HG02943 (cell line): ENCODE data around the gene COBL.

Source experiments
- ATAC-seq: cut with Tn5 transposase; IDR thresholded peaks from one replicate; pipeline ENCODE4 v1.9.1; 2021; ENCODE audit warnings: mild to moderate bottlenecking, low read depth, moderate library complexity; ENCODE audit not compliant: unreplicated experiment

The COBL gene

DNA sequence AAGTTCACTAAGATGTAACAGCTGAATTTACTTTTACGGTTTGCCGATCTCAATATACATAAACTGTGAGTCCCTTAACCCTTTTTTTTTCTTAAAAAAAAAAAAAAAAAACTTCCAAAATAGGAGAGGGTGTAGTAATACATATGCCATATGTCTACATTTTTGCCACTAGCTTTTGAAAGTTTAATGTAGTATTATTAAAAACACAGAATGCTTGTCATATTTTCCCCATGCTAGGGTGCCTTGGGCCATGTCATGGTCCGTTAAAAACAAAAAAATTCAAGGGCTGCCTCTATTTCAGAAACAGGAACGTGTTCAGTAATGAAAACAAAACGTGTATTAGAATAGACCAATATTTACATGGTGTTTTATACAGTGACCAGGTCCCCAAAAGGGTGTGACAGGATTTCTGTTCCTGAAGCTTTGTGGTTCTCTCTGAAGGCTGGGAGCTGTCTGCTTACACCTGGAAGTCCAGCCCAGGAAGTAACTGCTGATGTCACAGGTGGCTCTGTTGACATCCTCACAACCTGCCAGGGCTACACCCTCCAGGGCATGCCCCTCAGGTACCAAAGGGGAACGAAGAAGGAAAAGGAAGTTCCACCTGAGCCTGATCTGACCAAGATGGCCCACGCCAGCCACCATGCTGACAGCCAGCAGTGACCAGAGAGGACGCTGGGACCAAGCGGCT, 79.0 kb downstream of the COBL start:
- no peak for ATAC-seq

DNA sequence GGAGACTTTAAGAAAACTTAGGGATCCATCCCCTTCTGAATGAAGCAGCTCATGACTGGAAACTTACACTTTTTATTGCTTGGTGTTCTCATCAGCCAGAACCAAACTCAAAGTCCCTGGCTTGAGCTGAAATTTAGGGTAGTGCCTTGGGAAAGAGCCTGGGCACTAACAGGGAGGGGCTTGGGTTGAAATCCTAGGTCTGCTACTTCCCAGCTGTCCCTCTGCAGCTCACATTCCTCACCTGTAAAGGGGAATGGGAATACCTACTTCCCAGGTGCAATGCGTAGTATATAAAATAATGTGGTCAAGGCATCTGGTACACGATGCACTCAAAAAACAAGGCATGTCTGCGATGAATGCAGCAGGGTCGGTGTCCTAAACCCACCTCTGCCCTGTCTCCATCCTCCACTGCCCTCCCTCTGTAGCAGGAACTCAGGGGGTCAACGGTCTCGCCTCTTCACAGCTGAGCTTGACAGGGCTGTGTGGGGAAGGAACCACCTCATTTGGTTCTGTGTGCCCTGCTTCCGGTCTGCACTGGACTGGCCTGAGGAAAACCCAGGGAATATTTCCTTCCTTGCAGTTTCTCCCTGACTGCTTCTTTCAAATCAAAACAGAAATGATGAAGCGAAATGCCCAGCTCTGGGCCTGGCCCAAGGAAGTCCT, 80.0 kb downstream of the COBL start:
- ATAC-seq = no peak

DNA sequence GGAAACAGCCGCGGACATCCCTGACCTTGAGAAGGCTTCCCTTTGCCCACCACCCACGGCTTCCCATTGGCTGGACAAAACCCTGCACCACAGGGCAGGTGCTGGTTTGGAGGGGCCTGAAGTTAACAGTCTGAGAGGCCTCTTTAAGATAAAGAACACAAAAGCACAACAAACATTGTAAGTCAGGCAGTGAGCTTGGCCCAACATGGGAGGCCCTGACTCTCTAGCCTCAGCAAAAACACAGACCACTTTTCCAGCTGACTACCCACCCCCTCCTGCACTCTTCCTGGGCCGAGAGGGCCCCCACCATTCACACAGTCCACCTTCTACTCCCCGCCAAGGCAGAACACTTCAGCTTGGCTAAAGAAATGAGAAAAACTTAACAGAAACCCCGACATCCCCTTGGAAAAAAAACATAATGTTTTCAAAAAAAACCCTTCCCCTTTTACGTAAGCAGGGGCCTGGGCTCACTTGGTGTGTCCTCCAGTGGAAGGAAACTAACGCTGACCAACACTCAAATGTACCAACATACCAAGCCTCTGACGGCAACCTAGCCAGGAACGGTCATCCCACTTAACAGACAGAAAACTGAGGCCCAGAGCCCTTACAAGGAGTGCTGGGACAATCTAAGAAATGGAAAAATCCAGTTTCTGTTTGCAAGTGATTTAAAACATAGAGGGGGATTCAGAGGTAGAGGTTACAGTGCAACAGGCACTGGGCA, 80.9 kb downstream of the COBL start:
- ATAC-seq = no peak

DNA sequence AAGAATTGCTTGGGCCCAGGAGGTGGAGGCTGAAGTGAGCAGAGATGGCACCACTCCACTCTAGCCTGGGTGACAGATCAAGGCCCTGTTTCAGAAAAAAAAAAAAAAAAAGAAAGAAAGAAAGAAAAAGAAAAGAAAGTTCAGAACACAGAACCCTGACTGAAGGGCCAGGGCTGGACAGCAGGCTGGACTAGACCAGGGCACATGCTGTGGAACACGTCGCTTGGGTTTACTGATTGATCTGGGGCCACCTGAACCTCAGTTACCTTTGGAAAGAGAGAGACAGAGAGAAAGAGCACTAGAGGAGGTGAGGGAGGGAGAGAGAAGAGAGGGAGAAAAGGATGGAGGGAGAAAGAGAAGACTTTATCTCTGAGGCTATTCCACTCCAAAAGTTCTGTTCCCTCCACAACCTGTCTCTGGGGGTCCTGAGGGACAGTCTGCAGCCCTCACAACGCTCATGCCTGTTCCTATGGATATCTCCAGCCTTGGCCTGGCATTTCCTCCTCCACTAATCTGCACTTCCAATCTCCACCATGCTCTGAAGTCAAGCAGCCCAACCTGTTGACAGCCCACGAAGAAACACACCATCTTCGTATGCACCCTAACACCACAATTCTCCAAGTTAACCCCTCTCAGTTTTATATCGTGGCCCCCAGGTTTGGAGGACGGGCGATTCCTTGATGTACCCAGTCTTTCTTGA, 81.8 kb downstream of the COBL start:
- ATAC-seq = no peak

GRCh38 chr7:51234139-51234538, 82.5 kb downstream of the COBL start:
- ATAC-seq = no peak

DNA sequence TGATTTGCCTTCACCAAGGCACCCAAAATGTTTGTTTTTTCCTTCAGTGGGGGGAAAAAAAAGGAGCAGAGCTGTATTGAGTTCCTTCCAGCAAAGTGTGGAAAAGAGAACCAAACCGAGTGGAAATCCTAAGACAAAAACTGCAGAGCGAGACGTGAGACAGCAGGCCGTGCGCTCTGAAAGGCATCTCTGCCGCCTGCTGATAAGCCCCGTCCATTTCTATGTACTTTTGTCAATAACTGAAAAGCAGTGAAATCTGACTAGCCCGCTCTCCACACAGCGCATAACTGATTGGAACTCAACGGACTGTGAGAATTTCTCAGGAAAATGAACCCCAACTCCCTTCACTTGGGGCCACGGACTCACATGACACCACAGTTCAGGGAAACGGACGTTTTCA, 83.2 kb downstream of the COBL start:
- no peak for ATAC-seq

- ATAC-seq = no peak
Measured at GRCh38 chr7:51230723-51231122, 85.9 kb downstream of the COBL start.

DNA sequence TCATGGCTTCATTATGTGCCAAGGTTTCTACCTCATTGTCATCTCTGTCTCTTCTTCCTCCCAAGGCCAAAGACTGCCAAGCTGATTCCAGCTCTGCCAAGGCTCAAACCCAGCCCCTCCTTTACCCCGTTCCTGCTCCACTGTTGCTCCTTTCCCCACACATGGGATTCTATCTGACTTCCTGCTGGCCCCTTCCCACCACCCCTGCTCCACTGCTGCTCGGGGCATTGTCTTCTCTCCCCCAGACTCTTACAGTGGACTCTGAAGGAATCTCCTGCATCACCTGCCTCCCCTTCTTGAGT, 86.3 kb downstream of the COBL start:
- ATAC-seq = no peak

GRCh38 chr7:51229620-51230323, 86.8 kb downstream of the COBL start:
- ATAC-seq = no peak

- no peak for ATAC-seq
Measured at GRCh38 chr7:51229106-51229537, 87.5 kb downstream of the COBL start.

- ATAC-seq = no peak
Measured at GRCh38 chr7:51228386-51228958, 88.1 kb downstream of the COBL start.

- no peak for ATAC-seq
Measured at GRCh38 chr7:51227861-51228260, 88.7 kb downstream of the COBL start.

DNA sequence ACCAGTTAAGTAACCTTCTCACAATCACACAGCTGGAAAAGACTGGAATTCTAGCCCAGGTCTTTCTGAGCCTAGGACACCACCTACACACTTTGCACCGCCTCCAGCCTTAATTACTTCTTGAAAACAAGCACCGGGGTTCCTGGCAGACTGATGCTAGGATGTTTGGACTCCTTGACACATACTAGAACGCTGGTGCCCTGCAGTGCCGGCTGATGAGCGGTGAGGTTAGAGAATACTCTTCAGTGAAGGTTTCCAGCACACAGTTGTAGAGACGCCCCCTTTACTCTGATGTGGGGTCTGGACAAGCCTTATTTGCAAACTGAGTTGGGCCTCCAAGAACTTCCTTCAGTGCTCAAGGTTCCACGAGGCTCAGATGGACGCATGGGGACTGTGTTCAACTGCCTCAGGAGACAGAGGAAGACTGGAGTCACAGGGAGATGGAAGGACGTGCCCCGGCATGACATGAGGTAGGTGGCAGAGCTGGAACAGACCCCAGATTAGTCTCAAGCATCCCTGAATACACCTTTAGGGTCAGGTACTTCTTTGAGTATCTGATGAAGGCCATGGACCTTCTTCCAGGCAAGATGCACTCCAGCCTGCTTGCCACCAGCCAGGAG, 89.6 kb downstream of the COBL start:
- no peak for ATAC-seq

DNA sequence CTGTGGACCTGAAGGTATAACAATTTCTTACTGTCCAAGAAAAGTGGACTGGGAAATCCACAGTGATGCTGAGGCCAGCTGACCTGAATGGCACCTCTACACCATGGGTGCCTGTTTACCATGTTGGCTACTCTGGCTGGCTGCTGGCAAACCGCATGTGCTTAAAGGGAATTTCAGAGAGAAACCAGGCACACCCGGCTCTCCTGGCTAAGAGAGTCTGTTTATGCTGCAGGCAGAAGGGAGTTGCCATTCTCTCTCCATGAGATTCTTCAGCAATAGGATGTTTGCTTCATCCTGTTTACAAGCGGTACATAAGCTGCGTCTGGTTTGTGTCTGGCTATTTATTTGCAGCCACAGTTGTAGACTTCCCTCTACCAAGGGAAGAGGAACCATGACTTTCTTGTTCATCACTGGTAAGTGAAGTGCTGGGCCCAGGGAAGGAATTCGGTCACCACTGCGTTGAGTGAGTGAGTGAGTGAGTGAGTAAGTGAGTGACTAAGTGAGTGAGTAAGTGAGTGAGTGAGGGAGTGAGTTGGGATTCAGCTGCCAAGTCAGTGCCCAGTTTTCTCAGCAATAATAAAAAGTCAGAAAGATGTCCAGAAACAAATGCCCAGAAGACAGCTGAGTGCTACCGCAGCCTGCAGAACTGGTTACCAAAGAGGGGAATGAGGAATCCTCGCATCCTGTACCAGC, 90.4 kb downstream of the COBL start:
- no peak for ATAC-seq

DNA sequence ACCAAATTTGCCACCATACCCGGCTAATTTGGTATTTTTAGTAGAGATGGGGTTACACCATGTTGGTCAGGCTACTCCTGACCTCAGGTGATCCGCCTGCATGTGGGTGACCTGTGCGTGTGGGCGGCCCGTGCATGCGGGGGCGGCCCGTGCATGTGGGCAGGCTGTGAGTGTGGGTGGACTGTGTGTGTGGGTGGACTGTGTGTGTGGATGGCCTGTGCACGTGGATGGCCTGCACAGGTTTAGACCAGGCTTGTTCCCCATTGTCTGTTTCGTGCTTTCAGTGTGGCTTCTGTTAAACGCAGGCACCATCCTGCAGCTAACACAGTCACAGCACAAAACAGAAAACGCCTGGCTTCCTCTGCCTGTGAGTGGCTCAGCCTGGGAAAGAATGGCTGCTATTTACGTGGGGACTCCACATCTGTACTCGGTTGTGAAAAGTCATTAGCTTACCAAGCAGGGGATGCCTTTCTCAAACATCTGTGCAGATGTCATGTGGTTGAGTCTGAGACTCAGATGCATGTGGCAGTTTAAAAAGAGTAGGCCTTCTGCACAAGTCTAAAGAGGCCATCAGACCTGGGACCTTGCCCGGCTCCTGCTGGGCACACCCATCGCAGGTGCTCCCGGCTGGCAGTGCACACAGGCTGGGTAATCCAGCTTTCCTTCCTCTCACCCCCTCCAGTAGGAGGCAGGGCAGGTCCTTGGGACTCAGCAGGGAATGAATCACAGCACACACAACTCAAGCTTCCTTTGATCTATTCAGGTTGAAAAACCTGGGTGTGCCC, 91.6 kb downstream of the COBL start:
- ATAC-seq = no peak

DNA sequence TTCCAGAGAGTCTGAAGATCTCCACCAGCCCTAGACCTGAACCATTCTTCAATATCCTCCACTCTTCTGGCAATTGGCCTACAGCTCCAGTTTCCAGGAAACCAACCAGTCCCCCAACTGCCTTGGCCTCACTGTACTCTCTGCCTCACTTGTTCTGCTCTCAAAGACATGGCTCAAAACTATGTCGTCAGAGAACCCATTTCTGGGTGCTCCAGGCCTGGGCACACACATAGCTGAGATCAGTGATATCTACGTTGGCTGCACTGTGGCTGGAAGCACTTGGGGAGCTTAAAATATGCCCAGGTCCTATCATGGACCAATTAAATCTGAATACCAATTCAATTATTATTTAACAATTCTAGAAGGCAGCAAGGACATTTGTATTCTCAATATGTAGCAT, 93.1 kb downstream of the COBL start:
- ATAC-seq = no peak

DNA sequence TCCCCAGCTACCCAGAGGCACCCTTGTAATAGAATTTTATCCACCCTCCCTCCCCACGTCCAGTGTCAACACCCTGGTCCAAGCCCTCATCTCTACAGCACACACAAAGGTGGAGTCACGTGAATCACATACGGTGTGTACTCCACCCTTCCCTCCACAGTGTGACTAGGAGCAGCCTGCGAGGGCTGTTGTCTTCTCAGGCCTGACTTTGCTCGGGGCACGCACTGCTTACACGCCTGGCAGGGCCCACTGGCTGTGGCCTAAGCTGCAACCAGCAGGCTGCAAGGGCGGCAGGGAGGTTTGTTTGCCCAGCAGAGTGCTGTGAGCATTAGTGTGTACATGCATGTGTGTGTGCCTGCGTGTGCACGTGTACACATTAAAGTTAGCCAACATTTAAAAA, 93.7 kb downstream of the COBL start:
- ATAC-seq = no peak

DNA sequence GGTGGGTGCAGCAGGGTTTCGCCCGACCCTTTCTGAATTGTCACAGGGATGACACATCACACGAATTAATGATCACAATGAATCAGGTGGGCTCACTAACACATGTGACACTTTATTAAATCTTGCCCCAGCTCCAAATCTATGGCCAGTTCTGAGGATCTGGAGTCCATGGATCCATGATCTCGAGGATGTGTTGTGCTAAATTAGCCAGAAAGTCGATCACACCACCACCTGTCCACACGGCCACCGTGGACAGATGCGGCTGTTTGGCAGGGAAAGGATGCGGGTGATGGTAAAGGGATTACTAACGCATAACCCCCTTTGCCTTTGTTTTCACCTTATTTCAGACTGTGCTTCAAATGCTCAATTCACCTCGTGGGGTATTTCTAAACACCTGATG, 96.4 kb downstream of the COBL start:
- ATAC-seq = no peak
